Ecto neural progenitor cell (in vitro differentiated cells): ENCODE data around the gene OSBP2.
A peak's percentile ranks its signal among the peaks of the same experiment; 100 is the strongest.

Source experiments
- DNase-seq: peaks from one replicate; pipeline ENCODE4 v3.0.0-alpha.2; 2018; ENCODE audit warnings: low spot score

The OSBP2 gene

GRCh38 chr22:30809086-30809485, 114.4 kb downstream of the OSBP2 start:
- no peak for DNase-seq

GRCh38 chr22:30810105-30810504, 115.4 kb downstream of the OSBP2 start:
- DNase-seq, result no peak

GRCh38 chr22:30813936-30814335, 119.3 kb downstream of the OSBP2 start:
- no peak for DNase-seq

- DNase-seq, result no peak
These were observed 121.7 kb downstream of the OSBP2 start for GRCh38 chr22:30816413-30816812.

- DNase-seq, result no peak
These were observed 126.7 kb downstream of the OSBP2 start for GRCh38 chr22:30821381-30821780.

- no peak for DNase-seq
These were observed 127.2 kb downstream of the OSBP2 start for GRCh38 chr22:30821863-30822215.

GRCh38 chr22:30822216-30823014, 127.7 kb downstream of the OSBP2 start:
- DNase-seq, result peak; percentile 70

GRCh38 chr22:30823015-30823370, 128.3 kb downstream of the OSBP2 start:
- DNase-seq, result peak; percentile 68

- no peak for DNase-seq
These were observed 129.4 kb downstream of the OSBP2 start for GRCh38 chr22:30824096-30824495.

- DNase-seq, result no peak
These were observed 130.0 kb downstream of the OSBP2 start for GRCh38 chr22:30824711-30825110.

GRCh38 chr22:30825711-30826505, 131.2 kb downstream of the OSBP2 start:
- no peak for DNase-seq

- DNase-seq, result no peak
These were observed 132.1 kb downstream of the OSBP2 start for GRCh38 chr22:30826670-30827355.

- no peak for DNase-seq
These were observed 133.0 kb downstream of the OSBP2 start for GRCh38 chr22:30827646-30828045.

GRCh38 chr22:30828187-30829155, 133.8 kb downstream of the OSBP2 start:
- no peak for DNase-seq

GRCh38 chr22:30829901-30830550, 135.4 kb downstream of the OSBP2 start:
- no peak for DNase-seq

GRCh38 chr22:30830907-30831306, 136.2 kb downstream of the OSBP2 start:
- DNase-seq, result no peak

GRCh38 chr22:30832407-30832987, 137.8 kb downstream of the OSBP2 start:
- no peak for DNase-seq

GRCh38 chr22:30833322-30833721, 138.6 kb downstream of the OSBP2 start:
- DNase-seq, result no peak

GRCh38 chr22:30837531-30837930, 142.9 kb downstream of the OSBP2 start:
- DNase-seq, result no peak

- no peak for DNase-seq
These were observed 143.4 kb downstream of the OSBP2 start for GRCh38 chr22:30838111-30838510.

GRCh38 chr22:30841273-30841672, 146.6 kb downstream of the OSBP2 start:
- no peak for DNase-seq
